Neural cell (in vitro differentiated cells): Measurements from ENCODE around the gene DNAAF5. TPM values are rescaled to one million over a fixed set of nuclear protein-coding genes. Genes with fewer than 3 reads are reported as not detected.

Experiments used
- H2AFZ ChIP-seq: fragments of 200-600, 300-800 bp; sonication (generic), shearing (Covaris generic); 2 replicates; pipeline ENCODE4 v1.6.0; 2014; ENCODE audit warnings: low read depth, mild to moderate bottlenecking, antibody characterized with exemption, low read length, moderate library complexity
- H3F3A ChIP-seq: fragments of 200-600 bp; shearing (Covaris generic); 2 replicates; pipeline ENCODE4 v1.6.1; 2016; ENCODE audit warnings: mild to moderate bottlenecking, moderate library complexity, mixed read lengths, antibody characterized with exemption, low read length; ENCODE audit not compliant: insufficient read depth, poor library complexity, severe bottlenecking
- H3K27ac ChIP-seq: fragments of 200-600, 300-800 bp; sonication (generic), shearing (Covaris generic); 2 replicates; pipeline ENCODE4 v1.5.1; 2014; ENCODE audit warnings: mild to moderate bottlenecking, low read length, moderate library complexity
- H3K27me3 ChIP-seq: fragments of 300-800, 200-600 bp; sonication (generic), shearing (Covaris generic); 2 replicates; pipeline ENCODE4 v1.6.0; 2014; ENCODE audit warnings: mild to moderate bottlenecking, low read depth, low read length, moderate library complexity; ENCODE audit not compliant: insufficient read depth
- H3K36me3 ChIP-seq: fragments of 300-800, 200-600 bp; sonication (generic), shearing (Covaris generic); 2 replicates; pipeline ENCODE4 v1.5.1; 2014; ENCODE audit warnings: mild to moderate bottlenecking, antibody characterized with exemption, low read length, moderate library complexity; ENCODE audit not compliant: insufficient read depth
- H3K4me2 ChIP-seq: fragments of 300-800, 200-600 bp; sonication (generic), shearing (Covaris generic); 2 replicates; pipeline ENCODE4 v1.6.0; 2014; ENCODE audit warnings: mild to moderate bottlenecking, low read length
- H3K4me3 ChIP-seq: fragments of 300-800, 200-600 bp; sonication (generic), shearing (Covaris generic); 2 replicates; pipeline ENCODE4 v1.5.1; 2014; ENCODE audit warnings: mild to moderate bottlenecking, low read length, moderate library complexity
- H3K79me2 ChIP-seq: fragments of 200-600 bp; shearing (Covaris generic); replicated peaks from 2 replicates; pipeline ENCODE4 v1.6.0; 2014; ENCODE audit warnings: mild to moderate bottlenecking, low read length, moderate library complexity; ENCODE audit not compliant: insufficient read depth
- H3K9ac ChIP-seq: fragments of 300-800, 200-600 bp; sonication (generic), shearing (Covaris generic); 2 replicates; pipeline ENCODE4 v1.6.1; 2016; ENCODE audit warnings: mild to moderate bottlenecking, low read length, mixed read lengths
- H3K9me2 ChIP-seq: fragments of 200-600 bp; shearing (Covaris generic); 2 replicates; pipeline ENCODE4 v1.6.1; 2016; ENCODE audit warnings: mild to moderate bottlenecking, low read length, mixed read lengths; ENCODE audit not compliant: insufficient read depth
- H3K9me3 ChIP-seq: fragments of 200-600, 300-800 bp; sonication (generic), shearing (Covaris generic); 2 replicates; pipeline ENCODE4 v1.6.1; 2016; ENCODE audit warnings: mild to moderate bottlenecking, mixed run types, low read length, moderate library complexity, mixed read lengths
- H4K20me1 ChIP-seq: fragments of 200-600 bp; shearing (Covaris generic); 2 replicates; pipeline ENCODE4 v1.6.1; 2016; ENCODE audit warnings: mild to moderate bottlenecking, mixed run types; ENCODE audit not compliant: insufficient read depth
- CTCF ChIP-seq: fragments of 450-650 bp; IDR thresholded peaks from 2 replicates; pipeline ENCODE4 v1.5.1; 2014; ENCODE audit warnings: antibody characterized with exemption, mild to moderate bottlenecking, moderate library complexity; ENCODE audit not compliant: poor library complexity, severe bottlenecking
- EP300 ChIP-seq: fragments of 450-650 bp; conservative IDR thresholded peaks from 2 replicates; pipeline ENCODE4 v1.6.1; 2014; ENCODE audit warnings: antibody characterized with exemption, mild to moderate bottlenecking, moderate library complexity; ENCODE audit not compliant: poor library complexity, severe bottlenecking
- EZH2 ChIP-seq: fragments of 200-600, 300-800 bp; shearing (Covaris generic), sonication (generic); IDR thresholded peaks from 2 replicates; pipeline ENCODE4 v1.6.1; 2014; ENCODE audit warnings: antibody characterized with exemption, low read length, borderline replicate concordance, mild to moderate bottlenecking; ENCODE audit not compliant: insufficient read depth, poor library complexity, severe bottlenecking
- MXI1 ChIP-seq: fragments of 450-650 bp; conservative IDR thresholded peaks from 2 replicates; pipeline ENCODE4 v1.6.1; 2014; ENCODE audit warnings: antibody characterized with exemption, mild to moderate bottlenecking; ENCODE audit not compliant: poor library complexity, severe bottlenecking
- POLR2AphosphoS5 ChIP-seq: IDR thresholded peaks from 2 replicates; pipeline ENCODE4 v1.6.1; 2012
- RAD21 ChIP-seq: fragments of 450-650 bp; conservative IDR thresholded peaks from 2 replicates; pipeline ENCODE4 v1.6.1; 2014; ENCODE audit warnings: antibody characterized with exemption, mild to moderate bottlenecking, moderate library complexity
- REST ChIP-seq: IDR thresholded peaks from 2 replicates; pipeline ENCODE4 v1.6.1; 2012; ENCODE audit warnings: borderline replicate concordance
- SMC3 ChIP-seq: fragments of 450-650 bp; conservative IDR thresholded peaks from 2 replicates; pipeline ENCODE4 v1.6.1; 2014; ENCODE audit warnings: antibody characterized with exemption, mild to moderate bottlenecking, moderate library complexity; ENCODE audit not compliant: poor library complexity
- TAF1 ChIP-seq: IDR thresholded peaks from 2 replicates; pipeline ENCODE4 v1.6.1; 2012; ENCODE audit warnings: low read depth
- polyA plus RNA-seq: library from polyadenylated mRNA; depleted of rRNA; stranded (reverse); fragments of >200 nt; gene quantifications from 2 replicates; pipeline ENCODE4 v1.2.3, GENCODE V29; 2014

The DNAAF5 gene
- polyA plus RNA-seq, 1 donor from 2014 or later: 5.3 TPM

GRCh38 chr7:756928-757560, 30.5 kb downstream of the DNAAF5 start:
- H3K4me2 ChIP-seq: no peak overlapping the region
- no peak overlapping the region for H3K9ac ChIP-seq
- no peak overlapping the region for H2AFZ ChIP-seq
- no peak overlapping the region for H3K4me3 ChIP-seq
- H3K9me3 ChIP-seq: no peaks in the 10 kb centered on the region
- H3K27me3 ChIP-seq: no peaks in the 10 kb centered on the region
- no peaks in the 10 kb centered on the region for H3K79me2 ChIP-seq
- no peaks in the 10 kb centered on the region for H4K20me1 ChIP-seq
- no peaks in the 10 kb centered on the region for H3F3A ChIP-seq
- TF ChIP-seq RAD21: no peak
- no peak for TF ChIP-seq REST
- no peak for TF ChIP-seq SMC3
- TF ChIP-seq EP300: no peak
- no peak for TF ChIP-seq POLR2AphosphoS5
- no peak for TF ChIP-seq CTCF
- no peak for TF ChIP-seq EZH2
- no peak for TF ChIP-seq MXI1
- TF ChIP-seq TAF1: no peak
- no peaks in the 10 kb centered on the region for H3K9me2 ChIP-seq
- H3K27ac ChIP-seq: no peak overlapping the region
- no peaks in the 10 kb centered on the region for H3K36me3 ChIP-seq

DNA sequence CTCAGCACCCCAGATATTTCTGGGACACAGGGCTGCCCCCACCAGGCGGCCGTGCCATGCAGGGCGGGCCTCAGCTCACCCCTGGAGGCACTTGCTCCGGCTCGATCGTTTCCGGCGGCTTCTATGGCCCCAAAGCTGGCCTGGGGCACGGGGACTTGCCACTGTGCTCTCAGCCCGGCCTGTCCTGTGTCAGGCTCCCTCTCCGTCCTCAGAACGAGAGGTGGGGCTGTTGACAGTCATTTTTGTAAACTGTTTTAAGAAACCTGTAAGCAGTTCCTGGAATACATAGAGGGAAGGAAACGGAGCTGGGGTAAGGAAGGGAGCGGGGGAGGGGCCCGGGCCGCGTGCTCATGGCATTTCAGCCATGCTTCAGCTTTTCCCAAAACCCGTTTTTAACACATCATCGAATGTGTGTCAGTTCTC, 31.3 kb downstream of the DNAAF5 start:
- Histone ChIP-seq H3K27ac (no peak overlapping the region), H3K9me3 (no peaks in the 10 kb centered on the region), H3K27me3 (no peaks in the 10 kb centered on the region), H3K4me3 (no peak overlapping the region), H3K9ac (no peak overlapping the region), H3K4me2 (no peak overlapping the region), H3K9me2 (no peaks in the 10 kb centered on the region), H4K20me1 (no peaks in the 10 kb centered on the region), H3F3A (no peaks in the 10 kb centered on the region), H3K36me3 (no peaks in the 10 kb centered on the region), H2AFZ (no peak overlapping the region), H3K79me2 (no peaks in the 10 kb centered on the region)
- TF ChIP-seq POLR2AphosphoS5 (no peak), EZH2 (no peak), MXI1 (no peak), REST (no peak), EP300 (no peak), TAF1 (no peak), CTCF (no peak), SMC3 (no peak), RAD21 (no peak)
